ENCODE data around the gene LMO7. TPM values are rescaled to one million over a fixed set of nuclear protein-coding genes. Genes with fewer than 3 reads are reported as not detected.

LMO7 gene
- total and polyA plus RNA-seq, 10 donors: 2.2 to 15.5 (median 8.2) TPM

DNA sequence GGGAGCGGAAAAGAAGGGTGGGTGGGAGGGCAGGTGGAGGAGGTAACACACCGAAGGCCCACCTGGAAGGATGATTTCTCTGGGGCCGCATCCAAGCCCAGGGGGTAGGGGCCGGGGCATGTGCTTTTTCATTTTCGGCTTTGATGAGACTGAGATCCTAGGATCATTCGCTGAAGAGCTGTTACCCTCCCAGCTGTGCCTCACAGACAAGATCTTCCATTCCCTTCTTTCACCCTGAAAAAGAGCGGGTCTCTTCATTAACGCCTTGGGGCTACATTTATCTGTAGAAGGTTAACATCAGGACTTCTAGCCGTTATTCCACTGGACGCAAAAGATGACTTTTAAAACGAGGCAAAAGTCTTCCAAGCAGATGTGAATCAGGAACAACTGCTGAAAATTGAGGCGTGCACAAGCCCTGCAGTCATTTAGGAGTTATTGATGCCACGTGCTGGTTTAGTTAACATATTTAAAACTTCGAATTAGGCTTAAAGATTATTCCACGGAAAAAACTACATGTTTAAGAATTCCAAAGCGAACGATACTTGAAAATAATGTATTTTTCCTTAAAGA is 1.1 kb downstream of the LMO7 start:
- Histone ChIP-seq H3K9me3 (no peaks in the 10 kb centered on the region), H3K4me1 (peaks cover 5 to 31% (median 24%) of the 10 kb centered on the region in 6 donors), H3K4me3 (peak overlapping the region in 7 of 8 donors; percentile 60 to 83 (median 75)), H3K36me3 (no peaks in the 10 kb centered on the region), H3K27ac (no peak overlapping the region), H3K27me3 (replicated peaks in 1 of 7) (peaks cover 0 to 31% (median 0%) of the 10 kb centered on the region in 7 donors)
- intact Hi-C loops (cut with DNase I; ENCODE audit: low total_unique reads): no loop called here
- no peak for DNase-seq
- WGBS, 5 donors: 30 to 44% (median 31%) methylated on average over 15 to 17 of the region's 17 CpGs
- no peak for TF ChIP-seq POLR2AphosphoS5 (IDR thresholded peaks at IDR 0.05)
- TF ChIP-seq, protein P1, sequence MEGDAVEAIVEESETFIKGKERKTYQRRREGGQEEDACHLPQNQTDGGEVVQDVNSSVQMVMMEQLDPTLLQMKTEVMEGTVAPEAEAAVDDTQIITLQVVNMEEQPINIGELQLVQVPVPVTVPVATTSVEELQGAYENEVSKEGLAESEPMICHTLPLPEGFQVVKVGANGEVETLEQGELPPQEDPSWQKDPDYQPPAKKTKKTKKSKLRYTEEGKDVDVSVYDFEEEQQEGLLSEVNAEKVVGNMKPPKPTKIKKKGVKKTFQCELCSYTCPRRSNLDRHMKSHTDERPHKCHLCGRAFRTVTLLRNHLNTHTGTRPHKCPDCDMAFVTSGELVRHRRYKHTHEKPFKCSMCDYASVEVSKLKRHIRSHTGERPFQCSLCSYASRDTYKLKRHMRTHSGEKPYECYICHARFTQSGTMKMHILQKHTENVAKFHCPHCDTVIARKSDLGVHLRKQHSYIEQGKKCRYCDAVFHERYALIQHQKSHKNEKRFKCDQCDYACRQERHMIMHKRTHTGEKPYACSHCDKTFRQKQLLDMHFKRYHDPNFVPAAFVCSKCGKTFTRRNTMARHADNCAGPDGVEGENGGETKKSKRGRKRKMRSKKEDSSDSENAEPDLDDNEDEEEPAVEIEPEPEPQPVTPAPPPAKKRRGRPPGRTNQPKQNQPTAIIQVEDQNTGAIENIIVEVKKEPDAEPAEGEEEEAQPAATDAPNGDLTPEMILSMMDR (IDR thresholded peaks at IDR 0.05 in 8 of 11, conservative IDR thresholded peaks at IDR 0.05 in 3 of 11): no peak
- TF ChIP-seq POLR2A (IDR thresholded peaks at IDR 0.05): no peak

DNA sequence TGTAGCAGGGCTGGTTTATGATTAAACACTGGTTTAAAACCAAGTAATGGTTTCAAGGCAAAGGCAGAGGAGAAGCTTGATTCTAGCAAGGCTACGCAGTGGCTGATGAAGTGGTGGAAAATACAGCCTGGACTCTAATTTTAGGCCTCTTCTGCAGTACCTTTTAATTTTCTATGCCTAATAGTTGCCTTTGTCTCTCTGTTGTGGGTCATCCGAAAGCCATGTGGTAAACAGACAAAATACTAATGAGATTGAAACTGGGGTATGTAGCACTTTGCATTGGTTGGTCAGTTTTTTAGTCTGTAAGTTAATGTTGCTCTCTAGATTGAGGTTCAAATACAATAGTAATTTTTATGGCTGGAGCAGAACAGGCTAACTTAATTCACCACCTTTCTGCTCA is 3.3 kb downstream of the LMO7 start:
- TF ChIP-seq, protein P1 (IDR thresholded peaks at IDR 0.05 in 8 of 11, conservative IDR thresholded peaks at IDR 0.05 in 3 of 11): no peak
- no peaks in the 10 kb centered on the region for H3K36me3 ChIP-seq
- H3K4me1 ChIP-seq: peaks cover 5 to 31% (median 24%) of the 10 kb centered on the region in 6 donors
- H3K27me3 ChIP-seq (replicated peaks in 1 of 7): peaks cover 0 to 31% (median 0%) of the 10 kb centered on the region in 7 donors
- H3K9me3 ChIP-seq: no peaks in the 10 kb centered on the region
- H3K27ac ChIP-seq: no peak overlapping the region
- no peak overlapping the region for H3K4me3 ChIP-seq
- intact Hi-C loops (cut with DNase I; ENCODE audit: low total_unique reads): no loop called here
- no peak for DNase-seq
- 91 to 98% (median 94%) methylated on average over 2 of the region's 2 CpGs for WGBS, 5 donors

DNA sequence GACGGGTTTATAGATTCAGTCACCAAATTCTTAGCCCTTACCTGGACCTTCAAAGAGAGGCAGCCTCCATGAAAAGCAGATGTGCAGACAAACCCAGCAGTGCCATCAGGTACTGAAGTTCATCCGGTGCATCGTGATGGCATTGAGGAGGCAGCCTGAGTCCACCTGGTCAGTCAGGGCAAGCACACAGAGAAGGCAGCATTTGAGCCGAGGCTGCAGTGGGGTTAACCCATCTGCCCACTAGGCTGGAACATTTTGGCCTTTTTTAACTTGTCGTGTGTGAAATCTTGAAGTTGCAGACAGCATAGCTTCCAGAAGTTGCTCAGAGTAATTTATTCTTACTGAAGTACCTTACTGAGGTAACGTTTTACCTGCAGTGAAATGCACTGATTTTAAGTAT is 4.9 kb downstream of the LMO7 start:
- H3K27ac ChIP-seq: no peak overlapping the region
- no peaks in the 10 kb centered on the region for H3K36me3 ChIP-seq
- H3K27me3 ChIP-seq (replicated peaks in 1 of 7): peaks cover 0 to 22% (median 0%) of the 10 kb centered on the region in 7 donors

DNA sequence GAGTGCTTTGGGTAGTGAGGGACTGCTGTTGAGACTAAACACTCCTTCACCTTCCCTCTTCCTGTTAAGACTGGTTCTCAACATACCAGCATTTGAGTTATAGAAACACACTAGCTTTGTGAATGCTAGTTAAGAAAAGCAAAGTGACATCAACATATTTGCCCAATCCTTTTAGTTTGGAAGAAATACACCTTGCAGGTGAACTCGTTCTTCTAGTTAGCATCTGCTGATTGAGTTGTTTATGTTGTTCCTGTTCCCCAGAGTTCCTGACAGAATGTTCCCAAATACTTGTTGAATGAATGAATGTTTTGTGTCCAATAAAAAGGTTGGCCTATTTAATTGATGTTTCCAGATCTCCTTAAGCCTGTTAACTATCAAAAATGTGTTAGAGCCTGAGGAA is 7.1 kb downstream of the LMO7 start:
- Histone ChIP-seq H3K4me3 (no peak overlapping the region), H3K4me1 (peaks cover 0 to 8% (median 0%) of the 10 kb centered on the region in 6 donors), H3K27me3 (replicated peaks in 1 of 7) (peaks cover 0 to 2% (median 0%) of the 10 kb centered on the region in 7 donors), H3K27ac (no peak overlapping the region), H3K36me3 (no peaks in the 10 kb centered on the region), H3K9me3 (no peaks in the 10 kb centered on the region)
- TF ChIP-seq POLR2A (IDR thresholded peaks at IDR 0.05) (no peak), POLR2AphosphoS5 (IDR thresholded peaks at IDR 0.05) (no peak)
- TF ChIP-seq, protein P1 (IDR thresholded peaks at IDR 0.05 in 8 of 11, conservative IDR thresholded peaks at IDR 0.05 in 3 of 11): no peak
- intact Hi-C loops (cut with DNase I; ENCODE audit: low total_unique reads): no loop called here
- 92 to 100% (median 95%) methylated on average over 1 of the region's 1 CpG for WGBS, 5 donors
- no peak for DNase-seq

More for the DNA sequence above, 4.9 kb downstream of the LMO7 start:
- peaks cover 5 to 21% (median 13%) of the 10 kb centered on the region in 6 donors for H3K4me1 ChIP-seq
- no peak for DNase-seq
- H3K4me3 ChIP-seq: no peak overlapping the region
- TF ChIP-seq, protein P1 (IDR thresholded peaks at IDR 0.05 in 8 of 11, conservative IDR thresholded peaks at IDR 0.05 in 3 of 11): no peak
- no peak for TF ChIP-seq POLR2AphosphoS5 (IDR thresholded peaks at IDR 0.05)
- TF ChIP-seq POLR2A (IDR thresholded peaks at IDR 0.05): no peak
- no peaks in the 10 kb centered on the region for H3K9me3 ChIP-seq
- 94 to 97% (median 96%) methylated on average over 6 of the region's 6 CpGs for WGBS, 5 donors
- intact Hi-C loops (cut with DNase I; ENCODE audit: low total_unique reads): no loop called here

Measured in spleen (tissue), 11 donors.